Measurements from ENCODE around the gene ALKBH4.
A peak's percentile ranks its signal among the peaks of the same experiment; 100 is the strongest.

ALKBH4 gene

DNA sequence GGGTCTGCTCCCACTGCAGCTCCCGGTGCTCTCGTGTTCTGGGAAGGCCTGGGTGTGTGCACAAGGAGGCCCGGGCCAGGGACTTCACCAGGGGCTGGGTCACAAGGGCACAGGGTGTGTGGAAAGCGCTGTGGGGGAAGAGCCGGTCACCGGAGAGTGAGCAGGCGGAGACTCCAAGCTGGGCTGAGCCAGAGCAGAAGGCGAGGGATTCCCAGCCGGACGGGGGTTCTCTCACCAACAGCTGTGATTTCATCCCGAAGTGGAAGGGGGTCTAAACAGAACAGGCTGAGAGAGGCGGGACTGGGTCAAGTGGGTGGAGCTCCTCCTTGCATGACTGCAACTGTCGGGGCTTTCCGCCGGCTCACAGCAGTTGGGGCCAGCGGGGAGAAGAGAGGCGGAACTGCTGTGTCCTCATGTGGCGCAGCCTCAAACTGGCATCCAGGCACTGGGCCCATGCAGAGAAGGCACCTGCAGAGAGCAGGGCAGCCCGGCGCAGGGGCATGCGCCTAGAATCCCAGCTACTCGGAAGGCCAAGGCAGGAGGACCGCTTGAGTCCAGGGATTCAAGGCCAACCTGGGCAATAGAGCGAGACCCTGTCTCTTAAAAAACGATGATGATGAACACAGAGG, 38.9 kb downstream of the ALKBH4 start:
- peak; percentile 86 for ATAC-seq (replicated peaks; ENCODE audit: extremely low read depth, poor library complexity, severe bottlenecking)
- Mint-ChIP-seq H3K27me3 (no peaks in the 10 kb centered on the region), H3K9me3 (no peaks in the 10 kb centered on the region), H3K4me3 (peak overlapping the region; percentile 80), H3K36me3 (ENCODE audit: insufficient read depth) (peaks cover 37% of the 10 kb centered on the region), H3K27ac (ENCODE audit: low read depth) (peak overlapping the region; percentile 100), H3K4me1 (peaks cover 52% of the 10 kb centered on the region)
- peak; percentile 71 to 83 for DNase-seq (ENCODE audit: low spot score in 2 of 2)

DNA sequence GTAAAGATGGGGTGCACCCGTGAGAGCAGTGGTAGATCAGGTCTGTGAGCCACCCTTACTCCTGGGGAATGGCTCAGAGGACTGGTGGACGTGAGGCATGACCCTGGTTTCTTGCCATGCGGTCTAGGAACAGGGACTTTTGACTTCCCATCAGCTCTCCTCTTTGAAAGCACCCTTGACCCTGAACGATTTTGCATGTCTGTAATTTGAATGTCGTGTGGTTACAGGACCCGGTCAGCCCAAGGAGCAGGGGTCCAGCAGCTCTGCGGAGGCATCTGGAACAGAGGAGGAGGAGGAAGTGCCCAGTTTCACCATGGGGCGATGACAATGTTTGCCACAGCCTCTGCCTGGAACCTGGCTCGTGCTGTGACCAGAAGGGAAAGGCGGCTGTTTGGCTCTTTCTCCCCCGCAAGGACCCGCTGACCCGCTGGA, 39.9 kb downstream of the ALKBH4 start:
- Mint-ChIP-seq H3K27me3 (no peaks in the 10 kb centered on the region), H3K4me3 (peak overlapping the region; percentile 80), H3K9me3 (no peaks in the 10 kb centered on the region), H3K4me1 (peaks cover 54% of the 10 kb centered on the region), H3K36me3 (ENCODE audit: insufficient read depth) (peaks cover 39% of the 10 kb centered on the region), H3K27ac (ENCODE audit: low read depth) (peak overlapping the region; percentile 100)
- DNase-seq (ENCODE audit: low spot score in 2 of 2) (no peak), ATAC-seq (replicated peaks; ENCODE audit: extremely low read depth, poor library complexity, severe bottlenecking) (no peak)

DNA sequence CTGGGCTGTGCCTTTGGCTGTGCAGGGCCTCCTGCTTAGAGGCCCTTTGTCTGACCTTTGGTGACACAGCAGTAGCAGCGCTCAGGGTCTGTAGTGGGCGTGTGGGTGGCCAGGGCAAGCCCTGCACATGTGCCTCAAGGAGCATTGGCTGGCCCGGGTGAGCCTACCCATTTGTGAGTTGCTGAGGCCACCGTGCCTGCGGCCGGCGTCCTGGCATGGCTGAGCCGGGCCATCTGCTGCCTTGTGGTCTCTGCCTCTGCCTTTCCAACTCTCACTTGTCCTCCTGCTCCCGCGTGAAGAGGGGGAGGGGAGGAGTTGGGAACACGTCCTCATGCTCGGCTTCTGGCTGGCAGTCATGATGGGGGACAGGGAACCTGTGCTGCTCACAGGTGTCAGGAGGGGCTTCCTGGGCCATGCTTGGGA, 40.5 kb downstream of the ALKBH4 start:
- Mint-ChIP-seq H3K9me3 (no peaks in the 10 kb centered on the region), H3K4me1 (peaks cover 47% of the 10 kb centered on the region), H3K36me3 (ENCODE audit: insufficient read depth) (peaks cover 33% of the 10 kb centered on the region), H3K27ac (ENCODE audit: low read depth) (peak overlapping the region; percentile 100), H3K27me3 (no peaks in the 10 kb centered on the region), H3K4me3 (peak overlapping the region; percentile 80)
- DNase-seq (ENCODE audit: low spot score in 2 of 2) (no peak), ATAC-seq (replicated peaks; ENCODE audit: extremely low read depth, poor library complexity, severe bottlenecking) (no peak)

DNA sequence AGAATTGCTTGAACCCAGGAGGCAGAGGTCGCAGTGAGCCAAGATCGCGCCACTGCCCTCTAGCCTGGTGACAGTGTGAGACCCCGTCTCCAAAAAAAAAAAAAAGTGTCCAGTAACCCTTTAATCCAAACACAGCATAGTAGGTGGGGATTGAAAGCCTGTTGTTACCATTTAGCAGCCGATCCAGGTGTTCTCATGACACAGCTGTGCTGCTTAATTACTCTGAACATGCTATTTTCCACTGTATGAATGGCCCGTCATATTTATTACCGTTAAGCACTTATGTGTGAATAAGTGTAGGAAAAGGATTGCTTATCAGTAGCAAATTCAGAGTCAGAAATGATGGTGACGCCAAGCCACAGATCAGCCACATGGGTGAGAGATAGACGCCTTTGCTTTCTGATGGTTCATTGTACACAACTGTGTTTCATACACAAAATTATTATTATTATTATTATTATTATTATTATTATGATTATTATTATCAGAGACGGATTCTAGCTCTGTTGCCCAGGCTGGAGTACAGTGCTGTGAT, 42.9 kb downstream of the ALKBH4 start:
- no peak for ATAC-seq (replicated peaks; ENCODE audit: extremely low read depth, poor library complexity, severe bottlenecking)
- no peak overlapping the region for H3K4me3 Mint-ChIP-seq
- peaks cover 59% of the 10 kb centered on the region for H3K4me1 Mint-ChIP-seq
- no peak overlapping the region for H3K27ac Mint-ChIP-seq (ENCODE audit: low read depth)
- H3K27me3 Mint-ChIP-seq: no peaks in the 10 kb centered on the region
- DNase-seq (ENCODE audit: low spot score in 2 of 2): no peak
- no peaks in the 10 kb centered on the region for H3K9me3 Mint-ChIP-seq
- peaks cover 34% of the 10 kb centered on the region for H3K36me3 Mint-ChIP-seq (ENCODE audit: insufficient read depth)

DNA sequence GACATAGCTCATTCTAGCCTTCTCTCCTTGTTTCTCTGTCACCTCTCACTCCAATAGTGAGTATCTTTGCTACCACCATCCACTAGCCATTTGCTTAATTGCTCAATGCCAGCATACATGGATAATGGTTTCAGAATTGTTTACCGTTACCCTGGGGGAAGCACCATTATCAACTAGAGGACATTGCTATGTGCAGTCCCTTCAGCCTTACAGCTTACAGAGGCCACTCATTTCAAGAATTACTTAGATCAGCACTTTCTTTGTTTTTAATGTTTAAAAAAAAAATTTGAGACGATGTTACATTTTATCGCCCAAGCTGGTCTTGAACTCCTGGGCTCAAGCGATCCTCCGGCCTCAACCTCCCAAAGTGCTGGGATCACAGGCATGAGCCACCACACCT, 46.1 kb downstream of the ALKBH4 start:
- H3K27ac Mint-ChIP-seq (ENCODE audit: low read depth): peak overlapping the region; percentile 91
- H3K9me3 Mint-ChIP-seq: no peaks in the 10 kb centered on the region
- peaks cover 21% of the 10 kb centered on the region for H3K36me3 Mint-ChIP-seq (ENCODE audit: insufficient read depth)
- H3K27me3 Mint-ChIP-seq: no peaks in the 10 kb centered on the region
- DNase-seq (ENCODE audit: low spot score in 2 of 2) (no peak), ATAC-seq (replicated peaks; ENCODE audit: extremely low read depth, poor library complexity, severe bottlenecking) (no peak)
- H3K4me3 Mint-ChIP-seq: no peak overlapping the region
- peaks cover 51% of the 10 kb centered on the region for H3K4me1 Mint-ChIP-seq

DNA sequence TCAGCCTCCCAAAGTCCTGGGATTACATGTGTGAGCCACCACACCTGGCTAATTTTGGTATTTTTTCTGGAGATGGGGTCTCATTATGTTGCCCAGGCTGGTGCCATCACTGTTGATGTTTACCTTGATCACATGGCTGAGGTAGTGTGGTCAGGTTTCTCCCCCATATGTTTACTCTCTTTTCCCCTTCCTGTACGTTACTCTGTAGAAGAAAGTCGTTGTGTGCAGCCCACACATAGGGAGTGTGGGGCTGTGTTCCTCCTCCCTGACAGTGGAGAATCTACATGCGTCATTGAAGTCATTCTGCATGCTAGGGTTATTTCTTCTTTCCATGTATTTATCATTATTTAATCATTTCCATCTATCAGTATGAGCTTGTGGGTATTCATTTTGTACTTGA, 47.6 kb downstream of the ALKBH4 start:
- H3K4me3 Mint-ChIP-seq: peak overlapping the region; percentile 76
- peaks cover 26% of the 10 kb centered on the region for H3K36me3 Mint-ChIP-seq (ENCODE audit: insufficient read depth)
- H3K27me3 Mint-ChIP-seq: no peaks in the 10 kb centered on the region
- H3K4me1 Mint-ChIP-seq: peaks cover 56% of the 10 kb centered on the region
- no peak for DNase-seq (ENCODE audit: low spot score in 2 of 2)
- ATAC-seq (replicated peaks; ENCODE audit: extremely low read depth, poor library complexity, severe bottlenecking): peak; percentile 44
- H3K27ac Mint-ChIP-seq (ENCODE audit: low read depth): peak overlapping the region; percentile 91
- H3K9me3 Mint-ChIP-seq: no peaks in the 10 kb centered on the region

DNA sequence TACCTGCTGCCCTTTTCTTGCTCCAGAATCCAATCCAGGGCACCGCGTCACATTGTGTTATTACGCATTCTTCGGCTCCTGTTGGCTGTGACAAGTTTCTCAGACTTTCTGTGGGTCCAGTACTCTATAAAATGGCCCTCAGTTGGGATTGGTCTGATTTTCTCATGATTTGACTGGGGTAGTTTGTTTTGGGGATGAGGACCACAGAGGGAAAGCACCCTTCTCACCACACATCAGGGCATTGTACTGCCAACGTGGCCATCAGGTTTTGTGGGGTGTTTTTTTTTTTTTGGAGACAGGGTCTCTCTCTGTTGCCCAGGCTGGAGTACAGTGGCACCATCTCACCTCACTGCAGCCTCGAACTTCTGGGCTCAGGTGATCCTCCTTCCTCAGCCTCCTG, 48.3 kb downstream of the ALKBH4 start:
- Mint-ChIP-seq H3K4me3 (peak overlapping the region; percentile 76), H3K4me1 (peaks cover 56% of the 10 kb centered on the region), H3K36me3 (ENCODE audit: insufficient read depth) (peaks cover 33% of the 10 kb centered on the region), H3K27ac (ENCODE audit: low read depth) (peak overlapping the region; percentile 91), H3K9me3 (no peaks in the 10 kb centered on the region), H3K27me3 (no peaks in the 10 kb centered on the region)
- ATAC-seq (replicated peaks; ENCODE audit: extremely low read depth, poor library complexity, severe bottlenecking): no peak
- no peak for DNase-seq (ENCODE audit: low spot score in 2 of 2)

DNA sequence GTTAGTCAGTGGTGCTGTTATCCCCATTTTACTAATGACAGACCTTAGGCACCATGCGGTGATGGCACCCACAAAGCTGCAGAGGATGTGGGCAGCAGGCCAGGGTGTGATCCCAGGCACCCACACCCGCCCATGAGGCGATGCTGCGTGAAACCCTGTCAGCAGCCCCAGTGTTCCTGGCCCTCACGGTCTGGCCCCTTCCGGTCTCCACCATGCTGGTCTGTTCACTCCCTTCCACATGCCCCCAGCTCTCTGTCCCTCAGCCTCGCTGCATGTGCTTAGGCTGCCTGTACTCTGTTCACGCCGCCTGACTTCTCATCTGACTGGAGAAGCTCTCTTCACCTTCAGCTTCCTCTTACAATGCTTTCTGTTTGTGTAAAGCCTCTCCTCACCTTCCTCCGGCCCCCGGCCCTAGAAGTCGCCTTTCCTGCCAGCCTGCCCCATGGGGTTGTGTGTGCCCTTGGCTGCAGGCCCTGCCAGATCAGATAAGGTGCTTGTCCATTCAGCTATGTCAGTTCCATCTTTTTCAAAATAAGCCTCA, 48.9 kb downstream of the ALKBH4 start:
- Mint-ChIP-seq H3K9me3 (no peaks in the 10 kb centered on the region), H3K4me1 (peaks cover 51% of the 10 kb centered on the region), H3K36me3 (ENCODE audit: insufficient read depth) (peaks cover 32% of the 10 kb centered on the region), H3K4me3 (peak overlapping the region; percentile 76), H3K27me3 (no peaks in the 10 kb centered on the region), H3K27ac (ENCODE audit: low read depth) (peak overlapping the region; percentile 91)
- DNase-seq (ENCODE audit: low spot score in 2 of 2) (peak; percentile 41 to 64), ATAC-seq (replicated peaks; ENCODE audit: extremely low read depth, poor library complexity, severe bottlenecking) (peak; percentile 83)

DNA sequence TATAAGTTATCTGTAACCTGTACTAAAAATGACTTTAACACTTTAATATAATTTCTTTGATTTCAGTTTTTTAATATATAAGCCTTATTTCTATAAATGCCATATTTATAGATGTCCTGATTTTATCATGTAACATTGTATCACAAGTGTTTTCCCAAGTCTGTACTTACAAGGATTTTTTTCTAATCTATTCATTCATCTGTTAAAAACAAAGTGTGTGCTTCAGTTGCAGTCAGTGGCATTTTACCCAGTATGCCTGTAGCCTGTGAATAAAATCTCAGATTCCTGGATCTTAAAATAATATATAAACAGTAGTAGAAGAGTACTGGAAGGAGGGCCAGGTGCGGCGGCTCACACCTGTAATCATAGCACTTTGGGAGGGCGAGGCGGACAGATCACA, 51.1 kb downstream of the ALKBH4 start:
- Mint-ChIP-seq H3K36me3 (ENCODE audit: insufficient read depth) (peaks cover 42% of the 10 kb centered on the region), H3K27me3 (no peaks in the 10 kb centered on the region), H3K4me3 (no peak overlapping the region), H3K9me3 (no peaks in the 10 kb centered on the region), H3K4me1 (peaks cover 42% of the 10 kb centered on the region), H3K27ac (ENCODE audit: low read depth) (no peak overlapping the region)
- ATAC-seq (replicated peaks; ENCODE audit: extremely low read depth, poor library complexity, severe bottlenecking): no peak
- no peak for DNase-seq (ENCODE audit: low spot score in 2 of 2)

DNA sequence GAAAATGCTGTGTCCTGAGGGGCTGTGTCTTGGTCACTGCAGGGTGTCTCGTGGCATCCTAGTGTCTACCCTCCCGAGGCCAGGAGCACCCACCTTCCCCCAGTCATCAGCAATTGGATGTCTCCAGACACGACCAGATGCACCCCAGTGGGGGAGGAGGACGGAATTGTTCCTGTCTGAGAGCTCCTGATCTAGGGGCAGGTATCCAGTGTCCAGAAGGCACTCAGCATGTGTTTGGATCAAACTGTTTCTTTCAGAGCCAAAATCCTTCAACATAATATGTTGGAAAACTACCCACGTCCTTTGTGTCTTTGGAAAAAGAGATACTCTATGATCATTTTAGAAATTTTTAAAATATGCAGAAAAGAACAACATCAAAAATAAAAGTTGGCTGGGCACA, 51.6 kb downstream of the ALKBH4 start:
- no peaks in the 10 kb centered on the region for H3K9me3 Mint-ChIP-seq
- H3K36me3 Mint-ChIP-seq (ENCODE audit: insufficient read depth): peaks cover 48% of the 10 kb centered on the region
- no peak overlapping the region for H3K27ac Mint-ChIP-seq (ENCODE audit: low read depth)
- H3K27me3 Mint-ChIP-seq: no peaks in the 10 kb centered on the region
- peaks cover 37% of the 10 kb centered on the region for H3K4me1 Mint-ChIP-seq
- DNase-seq (ENCODE audit: low spot score in 2 of 2) (no peak), ATAC-seq (replicated peaks; ENCODE audit: extremely low read depth, poor library complexity, severe bottlenecking) (no peak)
- no peak overlapping the region for H3K4me3 Mint-ChIP-seq

DNA sequence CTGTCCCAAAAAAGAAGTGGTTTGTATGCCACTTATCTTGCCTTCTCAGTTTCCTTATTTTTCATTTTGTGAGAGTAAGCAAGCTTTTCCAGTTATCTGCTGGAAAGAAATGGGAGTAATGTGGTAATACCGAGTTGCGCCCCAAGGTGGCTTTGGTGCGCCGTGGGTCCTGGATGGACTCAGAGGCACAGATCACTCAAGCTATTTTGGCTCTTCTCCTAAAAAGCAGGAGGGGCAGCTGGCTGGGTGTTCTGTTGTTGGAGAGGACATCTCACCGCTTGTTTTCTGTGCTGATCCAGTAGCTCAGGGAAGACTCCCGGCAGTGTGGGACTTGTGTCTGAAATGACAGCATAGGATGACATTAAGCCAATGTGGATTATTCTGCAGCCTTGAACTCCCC, 52.1 kb downstream of the ALKBH4 start:
- no peaks in the 10 kb centered on the region for H3K27me3 Mint-ChIP-seq
- H3K27ac Mint-ChIP-seq (ENCODE audit: low read depth): no peak overlapping the region
- H3K9me3 Mint-ChIP-seq: no peaks in the 10 kb centered on the region
- H3K36me3 Mint-ChIP-seq (ENCODE audit: insufficient read depth): peaks cover 51% of the 10 kb centered on the region
- H3K4me3 Mint-ChIP-seq: no peak overlapping the region
- H3K4me1 Mint-ChIP-seq: peaks cover 31% of the 10 kb centered on the region
- ATAC-seq (replicated peaks; ENCODE audit: extremely low read depth, poor library complexity, severe bottlenecking): no peak
- DNase-seq (ENCODE audit: low spot score in 2 of 2): peak in 1 of 2 donors; percentile 24

DNA sequence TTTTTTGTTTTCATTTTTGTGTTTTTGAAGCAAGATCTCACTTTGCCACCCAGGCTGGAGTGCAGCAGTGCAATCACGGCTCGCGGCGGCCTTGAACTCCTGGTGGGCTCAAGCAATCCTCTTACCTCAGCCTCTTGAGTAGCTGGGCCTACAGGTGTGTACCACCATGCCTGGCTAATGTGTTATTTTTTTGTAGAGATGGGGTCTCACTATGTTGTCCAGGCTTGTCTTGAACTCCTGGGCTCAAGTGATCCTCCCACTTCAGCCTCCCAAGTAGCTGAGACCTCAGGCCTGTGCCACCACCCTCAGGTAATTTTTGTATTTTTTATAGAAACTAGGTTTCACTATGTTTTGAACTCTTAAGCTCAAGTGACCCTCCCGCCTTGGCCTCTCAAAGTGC, 53.7 kb downstream of the ALKBH4 start:
- Mint-ChIP-seq H3K9me3 (no peaks in the 10 kb centered on the region), H3K27me3 (no peaks in the 10 kb centered on the region), H3K4me1 (peaks cover 16% of the 10 kb centered on the region), H3K36me3 (ENCODE audit: insufficient read depth) (peaks cover 58% of the 10 kb centered on the region), H3K4me3 (no peak overlapping the region), H3K27ac (ENCODE audit: low read depth) (no peak overlapping the region)
- ATAC-seq (replicated peaks; ENCODE audit: extremely low read depth, poor library complexity, severe bottlenecking): no peak
- DNase-seq (ENCODE audit: low spot score in 2 of 2): no peak

DNA sequence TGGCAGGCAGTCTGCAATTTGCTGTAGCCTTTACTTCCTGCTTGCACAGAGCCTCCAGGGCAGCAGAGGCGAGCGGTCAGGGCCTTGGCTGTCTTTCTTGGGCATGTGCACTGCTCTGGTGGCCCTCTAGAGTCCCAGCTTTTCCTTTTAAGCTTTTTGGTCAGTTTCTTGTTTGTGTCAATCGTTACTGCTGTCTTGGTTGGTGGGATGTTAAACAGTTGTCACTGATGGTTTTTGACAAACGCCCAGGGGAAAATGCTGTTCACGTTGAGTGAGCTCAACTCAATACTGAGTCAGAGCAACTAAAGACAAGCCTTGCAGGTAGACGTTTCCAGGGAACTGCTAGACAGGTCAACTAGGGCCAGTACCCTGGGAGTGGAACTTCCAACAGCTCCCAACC, 54.5 kb downstream of the ALKBH4 start:
- H3K4me3 Mint-ChIP-seq: no peak overlapping the region
- DNase-seq (ENCODE audit: low spot score in 2 of 2): no peak
- H3K27ac Mint-ChIP-seq (ENCODE audit: low read depth): no peak overlapping the region
- H3K27me3 Mint-ChIP-seq: no peaks in the 10 kb centered on the region
- H3K4me1 Mint-ChIP-seq: peaks cover 8% of the 10 kb centered on the region
- H3K9me3 Mint-ChIP-seq: no peaks in the 10 kb centered on the region
- peaks cover 57% of the 10 kb centered on the region for H3K36me3 Mint-ChIP-seq (ENCODE audit: insufficient read depth)
- ATAC-seq (replicated peaks; ENCODE audit: extremely low read depth, poor library complexity, severe bottlenecking): no peak

Data from central memory CD8-positive, alpha-beta T cell (primary cell).